Activated CD4-positive, alpha-beta T cell treated with anti-CD3 and anti-CD28 coated beads for 1 hour (primary cell): ENCODE results near the gene LCOR.

Experiments
- DNase-seq: peaks from one replicate; pipeline ENCODE4 v3.0.0-alpha.2; 2020

The LCOR gene

GRCh38 chr10:96890580-96890979 lies 58.5 kb downstream of the LCOR start:
- no peak for DNase-seq

GRCh38 chr10:96891840-96892239 lies 59.7 kb downstream of the LCOR start:
- DNase-seq: no peak

- DNase-seq: no peak
Observed at GRCh38 chr10:96895662-96896424, 63.7 kb downstream of the LCOR start.

GRCh38 chr10:96896884-96897589 lies 64.9 kb downstream of the LCOR start:
- no peak for DNase-seq

- DNase-seq: no peak
Observed at GRCh38 chr10:96902117-96902516, 70.0 kb downstream of the LCOR start.

GRCh38 chr10:96902731-96903358 lies 70.7 kb downstream of the LCOR start:
- DNase-seq: no peak

- DNase-seq: no peak
Observed at GRCh38 chr10:96904648-96905047, 72.5 kb downstream of the LCOR start.

GRCh38 chr10:96906864-96907263 lies 74.8 kb downstream of the LCOR start:
- DNase-seq: no peak

GRCh38 chr10:96910488-96911395 lies 78.6 kb downstream of the LCOR start:
- DNase-seq: no peak

GRCh38 chr10:96912405-96912804 lies 80.3 kb downstream of the LCOR start:
- DNase-seq: no peak

- DNase-seq: no peak
Observed at GRCh38 chr10:96913906-96914305, 81.8 kb downstream of the LCOR start.

GRCh38 chr10:96917628-96918027 lies 85.5 kb downstream of the LCOR start:
- no peak for DNase-seq

- DNase-seq: no peak
Observed at GRCh38 chr10:96918214-96919002, 86.3 kb downstream of the LCOR start.

GRCh38 chr10:96919785-96920430 lies 87.8 kb downstream of the LCOR start:
- no peak for DNase-seq

GRCh38 chr10:96921655-96922054 lies 89.6 kb downstream of the LCOR start:
- no peak for DNase-seq

GRCh38 chr10:96922978-96923948 lies 91.2 kb downstream of the LCOR start:
- DNase-seq: no peak

- no peak for DNase-seq
Observed at GRCh38 chr10:96924861-96925260, 92.8 kb downstream of the LCOR start.

GRCh38 chr10:96930469-96930868 lies 98.4 kb downstream of the LCOR start:
- no peak for DNase-seq

GRCh38 chr10:96935148-96935547 lies 103.0 kb downstream of the LCOR start:
- no peak for DNase-seq

GRCh38 chr10:96935810-96936209 lies 103.7 kb downstream of the LCOR start:
- DNase-seq: no peak
